ENCODE measurements around the gene SLC7A14. TPM values are rescaled to one million over a fixed set of nuclear protein-coding genes. Genes with fewer than 3 reads are reported as not detected.

The SLC7A14 gene
- total RNA-seq, 1 donor from 2014 or later = 9.6 TPM

GRCh38 chr3:170497207-170498095, 88.4 kb downstream of the SLC7A14 start:
- DNase-seq (ENCODE audit: low spot score) = peak; percentile 86

DNA sequence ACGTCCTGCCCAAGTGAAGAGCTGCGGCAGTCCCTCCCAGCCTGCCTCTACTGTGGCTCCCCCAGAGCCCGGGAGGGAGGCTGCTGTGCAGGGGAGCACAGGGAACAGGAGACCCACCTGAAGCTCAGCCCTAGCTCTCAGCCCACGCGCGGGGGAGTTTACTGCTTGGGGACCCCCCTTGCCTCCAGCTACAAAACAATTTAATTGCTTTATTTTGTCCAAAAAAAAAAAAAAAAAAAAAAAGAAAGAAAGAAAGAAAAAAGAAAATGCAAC, 89.1 kb downstream of the SLC7A14 start:
- no peak for DNase-seq (ENCODE audit: low spot score)

DNA sequence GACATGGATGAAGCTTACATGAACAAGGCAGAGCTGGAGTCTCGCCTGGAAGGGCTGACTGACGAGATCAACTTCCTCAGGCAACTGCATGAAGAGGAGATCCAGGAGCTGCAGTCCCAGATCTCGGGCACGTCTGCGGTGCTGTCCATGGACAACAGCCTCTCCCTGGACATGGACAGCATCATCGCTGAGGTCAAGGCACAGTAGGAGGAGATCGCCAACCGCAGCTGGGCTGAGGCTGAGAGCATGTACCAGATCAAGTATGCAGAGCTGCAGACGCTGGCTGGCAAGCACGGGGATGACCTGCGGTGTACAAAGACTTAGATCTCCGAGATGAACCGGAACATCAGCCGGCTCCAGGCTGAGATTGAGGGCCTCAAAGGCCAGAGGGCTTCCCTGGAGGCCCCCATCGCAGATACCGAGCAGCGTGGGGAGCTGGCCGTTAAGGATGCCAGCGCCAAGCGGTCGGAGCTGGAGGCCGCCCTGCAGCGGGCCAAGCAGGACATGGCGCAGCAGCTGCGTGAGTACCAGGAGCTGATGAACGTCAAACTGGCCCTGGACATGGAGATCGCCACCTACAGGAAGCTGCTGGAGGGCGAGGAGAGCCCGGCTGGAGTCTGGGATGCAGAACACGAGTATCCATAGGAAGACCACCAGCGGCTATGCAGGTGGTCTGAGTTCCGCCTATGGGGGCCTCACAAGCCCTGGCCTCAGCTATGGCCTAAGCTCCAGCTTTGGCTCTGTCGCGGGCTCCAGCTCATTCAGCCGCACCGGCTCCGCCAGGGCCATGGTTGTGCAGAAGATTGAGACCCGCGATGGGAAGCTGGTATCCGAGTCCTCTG, 89.6 kb downstream of the SLC7A14 start:
- DNase-seq (ENCODE audit: low spot score) = no peak

DNA sequence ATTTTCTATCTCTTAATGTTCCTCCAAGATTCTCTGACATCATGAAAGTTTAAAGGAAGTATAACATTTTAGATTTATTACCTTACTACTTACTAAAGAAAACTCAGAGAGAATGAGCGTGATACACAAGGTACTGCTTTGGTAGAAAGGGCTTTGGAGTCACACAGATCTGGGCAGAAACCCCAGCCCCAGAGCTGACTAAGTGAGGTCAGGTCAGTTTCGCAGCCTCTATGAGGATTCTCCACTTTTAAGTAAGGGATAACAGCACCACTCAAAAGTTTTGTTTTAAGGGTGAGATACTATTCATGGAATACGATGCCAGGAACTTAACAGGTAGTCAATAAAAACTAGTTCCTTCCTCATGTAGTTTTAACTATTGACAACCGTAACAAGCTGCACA, 91.1 kb downstream of the SLC7A14 start:
- no peak for DNase-seq (ENCODE audit: low spot score)

DNA sequence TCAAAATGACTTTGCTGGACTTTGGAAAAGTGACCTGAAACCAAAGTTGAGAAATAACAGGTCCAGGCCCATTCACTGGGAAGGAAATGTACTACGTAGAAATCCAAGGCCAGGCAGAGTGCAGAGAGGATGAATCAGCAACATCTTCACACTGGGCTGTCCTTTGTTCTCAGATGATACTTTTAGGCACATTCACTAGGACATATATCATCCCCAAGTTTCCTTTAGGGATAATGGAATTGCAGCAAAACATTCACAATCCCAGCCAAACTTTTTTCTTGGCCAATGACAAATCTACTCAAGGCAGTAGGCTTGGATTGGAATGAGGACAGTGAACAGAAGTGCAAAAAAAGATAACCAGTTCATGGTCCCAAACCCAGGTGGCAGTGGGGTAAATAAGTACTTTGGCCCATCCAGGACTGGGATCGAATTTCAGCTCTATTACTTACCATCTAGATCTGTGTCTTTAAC, 92.1 kb downstream of the SLC7A14 start:
- DNase-seq (ENCODE audit: low spot score) = no peak

- no peak for DNase-seq (ENCODE audit: low spot score)
Observed at GRCh38 chr3:170491901-170492300, 94.0 kb downstream of the SLC7A14 start.

DNA sequence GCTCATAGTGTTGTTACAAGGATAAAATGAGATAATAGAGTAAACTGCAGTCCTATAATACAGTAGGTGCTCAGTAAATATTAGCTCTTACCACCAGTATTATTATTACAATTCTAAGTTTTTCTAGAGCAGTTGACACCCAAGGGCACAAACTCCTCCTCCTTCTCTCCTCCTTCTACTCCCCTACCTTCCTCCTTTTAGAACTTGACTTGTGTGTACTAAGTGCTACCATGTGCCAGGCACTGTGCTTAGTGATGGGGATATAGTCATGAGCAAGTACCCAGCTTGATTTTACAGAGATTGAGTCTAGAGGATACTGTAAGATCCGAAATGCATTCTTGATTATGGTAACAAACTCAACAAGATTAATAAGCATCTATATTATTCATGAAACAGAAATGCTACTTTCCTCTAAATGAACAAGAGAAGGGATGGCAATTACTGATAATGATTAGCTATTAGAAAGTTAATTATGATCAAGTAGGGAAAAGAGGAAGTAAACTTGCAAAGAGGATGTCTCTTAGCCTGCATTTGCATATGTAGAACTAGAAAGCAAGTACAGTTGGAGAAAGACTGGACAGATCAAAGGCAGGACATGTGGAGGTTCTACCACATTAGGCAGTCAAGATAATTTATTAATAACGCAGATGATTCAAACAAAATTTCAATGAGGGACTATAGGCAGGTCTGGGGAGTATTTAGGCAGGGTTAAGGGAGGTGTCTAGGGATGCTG, 94.9 kb downstream of the SLC7A14 start:
- no peak for DNase-seq (ENCODE audit: low spot score)

DNA sequence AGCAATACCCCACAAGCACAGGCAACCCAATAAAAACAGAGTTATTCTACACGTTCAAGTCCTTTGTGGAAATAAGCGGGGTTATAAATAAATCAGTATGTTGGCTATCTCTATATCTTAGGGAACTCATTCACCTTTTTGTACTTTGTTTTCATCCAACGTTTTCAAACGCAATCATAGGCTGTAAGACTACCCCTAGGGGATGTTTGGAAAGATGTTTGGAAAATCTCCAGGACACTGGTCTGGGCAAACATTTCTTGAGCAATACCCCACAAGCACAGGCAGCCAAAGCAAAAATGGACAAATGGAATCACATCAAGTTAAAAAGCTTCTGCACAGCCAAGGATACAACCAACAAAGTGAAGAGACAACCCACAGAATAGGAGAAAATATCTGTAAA, 97.1 kb downstream of the SLC7A14 start:
- DNase-seq (ENCODE audit: low spot score) = no peak

GRCh38 chr3:170487031-170487430, 98.8 kb downstream of the SLC7A14 start:
- DNase-seq (ENCODE audit: low spot score) = no peak

DNA sequence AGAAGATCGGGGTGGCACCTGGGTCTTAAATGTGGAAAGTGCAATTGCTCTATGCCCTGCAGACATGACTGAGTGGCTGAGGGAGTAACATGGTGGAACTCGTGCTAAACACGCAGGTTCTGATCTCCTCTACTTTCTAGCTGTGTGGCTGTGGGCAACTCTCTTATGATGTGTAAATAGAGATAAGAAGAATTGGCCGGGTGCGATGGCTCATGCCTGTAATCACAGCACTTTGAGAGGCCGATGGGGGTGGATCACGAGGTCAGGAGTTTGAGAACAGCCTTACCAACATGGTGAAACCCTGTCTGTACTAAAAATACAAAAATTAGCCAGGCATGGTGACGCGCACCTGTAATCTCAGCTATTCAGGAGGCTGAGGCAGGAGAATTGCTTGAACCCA, 99.5 kb downstream of the SLC7A14 start:
- DNase-seq (ENCODE audit: low spot score) = no peak

- no peak for DNase-seq (ENCODE audit: low spot score)
Observed at GRCh38 chr3:170485696-170486095, 100.2 kb downstream of the SLC7A14 start.

DNA sequence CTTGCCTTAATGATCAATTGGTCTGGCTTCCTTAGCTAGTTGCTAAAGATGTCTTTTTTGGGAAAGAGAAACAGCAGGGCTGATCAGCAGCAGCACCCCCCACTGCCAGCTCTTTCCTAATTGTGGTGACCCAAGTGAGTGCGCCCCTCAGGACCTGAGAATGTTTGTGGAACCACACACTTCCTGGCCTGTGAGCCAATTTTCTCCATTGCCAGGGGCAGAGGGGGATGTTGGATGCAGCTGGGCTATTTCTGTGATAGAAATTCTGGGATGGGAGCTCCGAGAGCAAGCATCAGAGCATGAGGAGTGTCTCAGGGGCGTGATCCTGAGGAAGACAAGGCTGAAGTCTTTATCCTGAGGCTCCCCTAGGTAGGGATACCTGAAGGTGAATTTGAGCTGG, 100.6 kb downstream of the SLC7A14 start:
- DNase-seq (ENCODE audit: low spot score) = no peak

- DNase-seq (ENCODE audit: low spot score) = no peak
Observed at GRCh38 chr3:170484869-170485268, 101.0 kb downstream of the SLC7A14 start.

- no peak for DNase-seq (ENCODE audit: low spot score)
Observed at GRCh38 chr3:170483485-170484262, 102.2 kb downstream of the SLC7A14 start.

- DNase-seq (ENCODE audit: low spot score) = no peak
Observed at GRCh38 chr3:170482199-170482598, 103.7 kb downstream of the SLC7A14 start.

GRCh38 chr3:170480111-170480510, 105.8 kb downstream of the SLC7A14 start:
- DNase-seq (ENCODE audit: low spot score) = no peak

GRCh38 chr3:170477395-170477794, 108.5 kb downstream of the SLC7A14 start:
- DNase-seq (ENCODE audit: low spot score) = no peak

- no peak for DNase-seq (ENCODE audit: low spot score)
Observed at GRCh38 chr3:170476291-170476690, 109.6 kb downstream of the SLC7A14 start.

DNA sequence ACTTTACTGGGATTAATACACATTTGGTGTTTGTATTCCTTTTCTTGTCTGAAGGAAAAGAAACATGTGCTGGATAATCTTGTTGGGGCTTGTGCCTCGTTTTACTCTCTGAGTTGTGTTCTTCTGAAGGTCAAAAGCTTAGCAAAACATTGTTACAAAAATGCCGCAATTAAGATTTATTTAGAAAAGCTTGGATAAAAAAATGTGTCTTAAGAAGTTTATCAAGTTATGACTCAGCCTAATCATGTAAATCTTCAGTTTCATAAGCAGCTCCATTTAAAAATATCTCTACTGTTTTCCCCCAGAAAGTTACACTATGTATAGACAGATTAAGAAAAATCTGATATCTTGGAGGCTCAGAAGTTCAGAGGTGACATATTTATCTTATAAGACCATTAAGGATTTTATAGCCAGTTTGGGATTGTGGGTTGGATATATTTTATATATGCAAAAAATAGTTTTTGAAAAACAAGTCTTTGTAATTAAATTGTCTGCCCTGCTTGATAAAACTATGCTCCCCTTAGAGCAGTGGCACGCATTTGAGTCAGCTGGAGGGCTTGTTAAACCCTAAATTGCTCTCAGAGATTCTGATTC, 110.7 kb downstream of the SLC7A14 start:
- DNase-seq (ENCODE audit: low spot score) = no peak

- DNase-seq (ENCODE audit: low spot score) = no peak
Observed at GRCh38 chr3:170473358-170473757, 112.5 kb downstream of the SLC7A14 start.

GRCh38 chr3:170471149-170471548, 114.7 kb downstream of the SLC7A14 start:
- no peak for DNase-seq (ENCODE audit: low spot score)
